Measurements from ENCODE around the gene FOXP1. TPM values are rescaled to one million over a fixed set of nuclear protein-coding genes. Genes with fewer than 3 reads are reported as not detected.

Gene FOXP1
- total RNA-seq, 1 donor from 2014 or later, result 113 TPM

- no peak overlapping the region for H3K27ac Mint-ChIP-seq
- H3K27me3 Mint-ChIP-seq, result no peaks in the 10 kb centered on the region
- H3K4me3 Mint-ChIP-seq, result no peak overlapping the region
- no peak for TF ChIP-seq CTCF (conservative IDR thresholded peaks at IDR 0.05)
- peaks cover 21% of the 10 kb centered on the region for H3K36me3 Mint-ChIP-seq
- H3K9me3 Mint-ChIP-seq, result no peaks in the 10 kb centered on the region
- no peak for DNase-seq (ENCODE audit: extremely low spot score, unreplicated experiment)
- peaks cover 68% of the 10 kb centered on the region for H3K4me1 Mint-ChIP-seq (ENCODE audit: unreplicated experiment)
Measured at GRCh38 chr3:71104556-71104955, 479.0 kb downstream of the FOXP1 start.

- no peak for TF ChIP-seq CTCF (conservative IDR thresholded peaks at IDR 0.05)
- H3K36me3 Mint-ChIP-seq, result peaks cover 17% of the 10 kb centered on the region
- peak overlapping the region; percentile 42 for H3K4me3 Mint-ChIP-seq
- H3K4me1 Mint-ChIP-seq (ENCODE audit: unreplicated experiment), result peaks cover 64% of the 10 kb centered on the region
- no peaks in the 10 kb centered on the region for H3K9me3 Mint-ChIP-seq
- H3K27me3 Mint-ChIP-seq, result no peaks in the 10 kb centered on the region
- no peak for DNase-seq (ENCODE audit: extremely low spot score, unreplicated experiment)
- H3K27ac Mint-ChIP-seq, result peak overlapping the region; percentile 41
Measured at GRCh38 chr3:71104121-71104541, 479.4 kb downstream of the FOXP1 start.

- peak overlapping the region; percentile 41 for H3K27ac Mint-ChIP-seq
- H3K4me3 Mint-ChIP-seq, result peak overlapping the region; percentile 42
- DNase-seq (ENCODE audit: extremely low spot score, unreplicated experiment), result no peak
- no peaks in the 10 kb centered on the region for H3K9me3 Mint-ChIP-seq
- TF ChIP-seq CTCF (conservative IDR thresholded peaks at IDR 0.05), result no peak
- no peaks in the 10 kb centered on the region for H3K27me3 Mint-ChIP-seq
- H3K4me1 Mint-ChIP-seq (ENCODE audit: unreplicated experiment), result peaks cover 61% of the 10 kb centered on the region
- peaks cover 15% of the 10 kb centered on the region for H3K36me3 Mint-ChIP-seq
Measured at GRCh38 chr3:71103430-71103921, 480.1 kb downstream of the FOXP1 start.

- peak overlapping the region; percentile 46 for H3K27ac Mint-ChIP-seq
- H3K9me3 Mint-ChIP-seq, result no peaks in the 10 kb centered on the region
Measured at GRCh38 chr3:71102111-71102983, 481.2 kb downstream of the FOXP1 start.

GRCh38 chr3:71101626-71102025 lies 481.9 kb downstream of the FOXP1 start:
- peaks cover 65% of the 10 kb centered on the region for H3K4me1 Mint-ChIP-seq (ENCODE audit: unreplicated experiment)
- no peak overlapping the region for H3K4me3 Mint-ChIP-seq
- no peak for TF ChIP-seq CTCF (conservative IDR thresholded peaks at IDR 0.05)
- H3K27me3 Mint-ChIP-seq, result no peaks in the 10 kb centered on the region
- no peak for DNase-seq (ENCODE audit: extremely low spot score, unreplicated experiment)
- peaks cover 8% of the 10 kb centered on the region for H3K36me3 Mint-ChIP-seq
- H3K9me3 Mint-ChIP-seq, result no peaks in the 10 kb centered on the region
- peak overlapping the region; percentile 46 for H3K27ac Mint-ChIP-seq

More at GRCh38 chr3:71102111-71102983, 481.2 kb downstream of the FOXP1 start:
- Mint-ChIP-seq H3K4me3 (peak overlapping the region; percentile 1), H3K4me1 (ENCODE audit: unreplicated experiment) (peaks cover 60% of the 10 kb centered on the region), H3K36me3 (peaks cover 8% of the 10 kb centered on the region), H3K27me3 (no peaks in the 10 kb centered on the region)
- no peak for DNase-seq (ENCODE audit: extremely low spot score, unreplicated experiment)
- no peak for TF ChIP-seq CTCF (conservative IDR thresholded peaks at IDR 0.05)

Measured in type B pancreatic cell (in vitro differentiated cells).